ENCODE measurements around the gene TRPM6.

DNA sequence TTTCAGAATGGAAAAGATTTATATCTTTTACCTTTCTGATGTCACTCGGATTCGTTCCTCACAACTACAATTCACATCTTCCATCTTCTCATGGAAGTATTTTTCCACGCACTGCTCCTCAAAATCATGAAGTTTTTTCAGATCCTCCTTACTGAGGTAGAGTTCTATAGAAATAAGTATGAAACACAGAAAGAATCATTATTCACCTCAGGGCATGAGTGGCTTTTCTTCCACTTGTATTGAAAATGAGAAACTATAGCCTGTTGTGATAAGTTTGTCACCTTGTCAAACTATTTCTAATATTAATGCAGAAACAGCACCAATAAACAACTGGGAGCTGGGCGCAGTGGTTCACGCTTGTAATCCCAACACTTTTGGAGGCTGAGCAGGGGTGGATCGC is 116.0 kb downstream of the TRPM6 start:
- TF ChIP-seq, protein P1, sequence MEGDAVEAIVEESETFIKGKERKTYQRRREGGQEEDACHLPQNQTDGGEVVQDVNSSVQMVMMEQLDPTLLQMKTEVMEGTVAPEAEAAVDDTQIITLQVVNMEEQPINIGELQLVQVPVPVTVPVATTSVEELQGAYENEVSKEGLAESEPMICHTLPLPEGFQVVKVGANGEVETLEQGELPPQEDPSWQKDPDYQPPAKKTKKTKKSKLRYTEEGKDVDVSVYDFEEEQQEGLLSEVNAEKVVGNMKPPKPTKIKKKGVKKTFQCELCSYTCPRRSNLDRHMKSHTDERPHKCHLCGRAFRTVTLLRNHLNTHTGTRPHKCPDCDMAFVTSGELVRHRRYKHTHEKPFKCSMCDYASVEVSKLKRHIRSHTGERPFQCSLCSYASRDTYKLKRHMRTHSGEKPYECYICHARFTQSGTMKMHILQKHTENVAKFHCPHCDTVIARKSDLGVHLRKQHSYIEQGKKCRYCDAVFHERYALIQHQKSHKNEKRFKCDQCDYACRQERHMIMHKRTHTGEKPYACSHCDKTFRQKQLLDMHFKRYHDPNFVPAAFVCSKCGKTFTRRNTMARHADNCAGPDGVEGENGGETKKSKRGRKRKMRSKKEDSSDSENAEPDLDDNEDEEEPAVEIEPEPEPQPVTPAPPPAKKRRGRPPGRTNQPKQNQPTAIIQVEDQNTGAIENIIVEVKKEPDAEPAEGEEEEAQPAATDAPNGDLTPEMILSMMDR (IDR thresholded peaks at IDR 0.05): no peak
- no peak for TF ChIP-seq POLR2A (IDR thresholded peaks at IDR 0.05)

All from testis (tissue), 2 donors.